Activated naive CD4-positive, alpha-beta T cell treated with Interleukin-2 at 50 U/mL for 16 hours (primary cell): ENCODE results near the gene IGFALS.
A peak's percentile ranks its signal among the peaks of the same experiment; 100 is the strongest.

Source experiments
- DNase-seq: peaks from one replicate; pipeline ENCODE4 v3.0.0-alpha.2; 2020

Gene IGFALS

GRCh38 chr16:1793578-1794220 lies at the start of gene IGFALS:
Gene IGFALS, minus strand, starts transcription at chr16:1793705. Its CDS starts 53 bp downstream, at chr16:1793652.
- DNase-seq = no peak

- DNase-seq = no peak
Observed at GRCh38 chr16:1839554-1839953, 46.0 kb upstream of the IGFALS start.

GRCh38 chr16:1834096-1834495 lies 40.6 kb upstream of the IGFALS start:
- DNase-seq = no peak

GRCh38 chr16:1832838-1833454 lies 39.4 kb upstream of the IGFALS start:
- DNase-seq = no peak

GRCh38 chr16:1831186-1832075 lies 37.9 kb upstream of the IGFALS start:
- no peak for DNase-seq

GRCh38 chr16:1830213-1830612 lies 36.7 kb upstream of the IGFALS start:
- no peak for DNase-seq

GRCh38 chr16:1828645-1829410 lies 35.3 kb upstream of the IGFALS start:
- no peak for DNase-seq

GRCh38 chr16:1826691-1827573 lies 33.4 kb upstream of the IGFALS start, which contains the start of the genes FAHD1 and HAGH:
Gene FAHD1, plus strand, starts transcription at chr16:1827206. Its CDS starts 33 bp downstream, at chr16:1827239.
Gene HAGH, minus strand, starts transcription at chr16:1826825. Its CDS starts 38 bp downstream, at chr16:1826787.
- DNase-seq = peak; percentile 92

GRCh38 chr16:1825864-1826690 lies 32.6 kb upstream of the IGFALS start:
- peak; percentile 75 for DNase-seq

- no peak for DNase-seq
Observed at GRCh38 chr16:1825381-1825863, 31.9 kb upstream of the IGFALS start.

- no peak for DNase-seq
Observed at GRCh38 chr16:1823821-1824220, 30.3 kb upstream of the IGFALS start.

- DNase-seq = no peak
Observed at GRCh38 chr16:1822801-1823200, 29.3 kb upstream of the IGFALS start.

- no peak for DNase-seq
Observed at GRCh38 chr16:1821861-1822611, 28.5 kb upstream of the IGFALS start.

GRCh38 chr16:1820946-1821290 lies 27.4 kb upstream of the IGFALS start:
- DNase-seq = no peak

- no peak for DNase-seq
Observed at GRCh38 chr16:1820096-1820945, 26.8 kb upstream of the IGFALS start.

GRCh38 chr16:1819611-1820010 lies 26.1 kb upstream of the IGFALS start:
- no peak for DNase-seq

GRCh38 chr16:1818873-1819525 lies 25.5 kb upstream of the IGFALS start:
- no peak for DNase-seq

- DNase-seq = no peak
Observed at GRCh38 chr16:1818204-1818872, 24.8 kb upstream of the IGFALS start.
